H1 (cell line): ENCODE measurements around the gene SUCNR1. TPM values are rescaled to one million over a fixed set of nuclear protein-coding genes. Genes with fewer than 3 reads are reported as not detected.

ENCODE experiments used
- ATF2 ChIP-seq: IDR thresholded peaks from 2 replicates; pipeline ENCODE4 v1.6.1; 2012; ENCODE audit warnings: low read length, inconsistent platforms
- ATF3 ChIP-seq: IDR thresholded peaks from 2 replicates; pipeline ENCODE4 v1.6.1; 2011; ENCODE audit warnings: low read depth, mild to moderate bottlenecking, low read length; ENCODE audit not compliant: insufficient read depth
- CTCF ChIP-seq, 3 experiments: IDR thresholded peaks; 1 replicate in 2 of 3; 2 replicates in 1 of 3; pipeline versions ENCODE4 v1.5.1 to v1.6.1; 2011; ENCODE audit warnings: low read length in 3 of 3, mild to moderate bottlenecking in 3 of 3, inconsistent platforms in 2 of 3, low read depth in 1 of 3, moderate library complexity in 1 of 3; ENCODE audit not compliant: insufficient read depth in 1 of 3; ENCODE audit errors: control extremely low read depth in 1 of 3
- GTF2F1 ChIP-seq: IDR thresholded peaks from 2 replicates; pipeline ENCODE4 v1.6.1; 2012; ENCODE audit warnings: low read depth, low read length, improper control_type of control experiment, borderline replicate concordance
- HDAC2 ChIP-seq, 2 experiments: fragments of 300-600 bp in 1 of 2; sonication (generic) in 1 of 2; IDR thresholded peaks; 2 replicates each; pipeline ENCODE4 v1.6.1; 2011 to 2012; ENCODE audit warnings: low read depth in 2 of 2, low read length in 2 of 2, mild to moderate bottlenecking in 2 of 2, moderate library complexity in 2 of 2, borderline replicate concordance in 1 of 2, inconsistent platforms in 1 of 2
- TAF7 ChIP-seq: optimal IDR thresholded peaks from 2 replicates; pipeline ENCODE3; 2011; ENCODE audit warnings: low read depth, mild to moderate bottlenecking, inconsistent platforms, low read length, moderate library complexity, borderline replicate concordance
- TBP ChIP-seq: IDR thresholded peaks from 2 replicates; pipeline ENCODE4 v1.6.1; 2011; ENCODE audit warnings: low read depth, low read length, improper control_type of control experiment
- YY1 ChIP-seq: IDR thresholded peaks from 2 replicates; pipeline ENCODE4 v1.6.1; 2011; ENCODE audit warnings: low read depth, mild to moderate bottlenecking, low read length
- polyA plus RNA-seq, 7 experiments: library from polyadenylated mRNA; depleted of rRNA in 3 of 7; stranded (reverse) in 5 of 7; unstranded in 2 of 7; fragments of >200 nt in 5 of 7; fragments of 200-250 nt in 2 of 7; gene quantifications; 1 replicate in 5 of 7; 2 replicates in 1 of 7; 4 replicates in 1 of 7; pipeline versions ENCODE4 v1.2.1 to v1.2.3, GENCODE V29; 2011 to 2013; ENCODE audit warnings: missing spikeins in 2 of 7, mixed read lengths in 2 of 7
- total RNA-seq: library from RNA; stranded (reverse); fragmentation: NEBNext Ultra II Directional; extraction: Animal tissue kit (Norgen Biotek cat#: 25700); gene quantifications from 2 replicates; pipeline ENCODE4 v1.2.1, GENCODE V29; 2021

Gene SUCNR1
- total and polyA plus RNA-seq, 2 of the 8 experiments (the other 6 are each of a cell fraction or from before 2014, with no cell fraction given), result not detected

GRCh38 chr3:151843275-151843674 lies 30.2 kb upstream of the SUCNR1 start (continued):
- TF ChIP-seq ATF3 (no peak), HDAC2 (IDR thresholded peaks at IDR 0.05; ENCODE audit: borderline replicate concordance in 1 of 2, low read depth in 2 of 2, low read length in 2 of 2) (no peak), YY1 (no peak), TAF7 (no peak), CTCF (IDR thresholded peaks at IDR 0.05; ENCODE audit: control extremely low read depth in 1 of 3, insufficient read depth in 1 of 3, low read depth in 1 of 3, low read length in 3 of 3) (no peak), TBP (no peak), GTF2F1 (no peak), ATF2 (no peak)
